ENCODE results near the gene LRP1B.

DNA sequence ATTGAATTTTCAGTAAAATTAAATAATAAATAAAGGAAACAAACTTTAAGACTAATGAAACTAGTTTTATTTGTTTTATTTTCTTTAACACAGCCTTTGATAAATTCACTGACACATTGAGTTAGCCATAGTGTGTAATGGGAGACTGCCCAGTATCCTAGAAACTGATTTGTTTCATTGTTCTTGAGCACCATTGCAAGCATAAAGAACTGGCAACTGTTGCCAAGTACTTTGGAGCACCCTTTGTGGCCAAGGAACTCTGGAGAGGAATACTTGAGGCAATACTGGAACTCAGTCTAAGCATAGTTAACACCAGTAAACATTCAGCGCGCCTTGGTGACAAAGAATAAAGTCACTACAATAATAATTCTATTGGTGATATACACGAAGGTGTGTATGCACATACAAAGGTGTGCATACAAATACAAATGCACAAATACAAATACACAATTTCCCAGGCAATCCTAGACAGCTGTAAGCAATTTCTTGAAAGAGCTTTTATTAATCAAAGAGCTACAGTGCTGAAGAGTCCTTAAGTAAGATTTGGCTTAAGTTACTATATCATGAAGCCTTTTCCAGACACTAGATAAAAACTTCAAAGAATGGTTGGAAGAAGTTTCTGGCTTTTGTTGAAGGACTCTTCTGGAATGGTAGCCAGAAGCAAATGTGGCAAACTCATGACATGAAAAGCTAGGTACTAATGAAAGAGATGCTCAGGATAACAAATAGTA, 1371.2 kb downstream of the LRP1B start:
- TF ChIP-seq GATA2 (IDR thresholded peaks at IDR 0.05; ENCODE audit: low read depth, low read length) (no peak), GATA3 (IDR thresholded peaks at IDR 0.05; ENCODE audit: low read depth, low read length) (no peak)
